CD14-positive monocyte (primary cell): ENCODE measurements around the gene CXCL12. TPM values are rescaled to one million over a fixed set of nuclear protein-coding genes. Genes with fewer than 3 reads are reported as not detected.

ENCODE experiments used
- DNase-seq, 3 donors: peaks; one replicate each; pipeline ENCODE4 v3.0.0-alpha.2; 2011 to 2022
- H2AFZ ChIP-seq: 2 replicates; pipeline ENCODE4 v1.6.0; 2012; ENCODE audit warnings: mild to moderate bottlenecking, low read depth, low read length, inconsistent platforms; ENCODE audit not compliant: insufficient read depth, poor library complexity, severe bottlenecking
- H3K27ac ChIP-seq, 2 donors: 1 replicate in 1 of 2; 2 replicates in 1 of 2; pipeline ENCODE4 v1.5.1; 2012 to 2013; ENCODE audit warnings: low read length in 2 of 2, control low read depth in 1 of 2, inconsistent platforms in 1 of 2, low read depth in 1 of 2, mild to moderate bottlenecking in 1 of 2
- H3K27me3 ChIP-seq, 2 donors: one replicate each; pipeline versions ENCODE4 v1.6.0 to v1.6.1; 2011 to 2013; ENCODE audit warnings: low read length in 2 of 2; ENCODE audit not compliant: control insufficient read depth in 2 of 2, insufficient read depth in 2 of 2
- H3K36me3 ChIP-seq, 2 donors: replicated peaks in 1 of 2; 1 replicate in 1 of 2; 2 replicates in 1 of 2; pipeline versions ENCODE4 v1.5.1 to v1.6.1; 2012 to 2013; ENCODE audit warnings: low read length in 2 of 2, control low read depth in 1 of 2, inconsistent platforms in 1 of 2, mild to moderate bottlenecking in 1 of 2; ENCODE audit not compliant: insufficient read depth in 2 of 2, control insufficient read depth in 1 of 2
- H3K4me1 ChIP-seq, 2 donors: 1 replicate in 1 of 2; 2 replicates in 1 of 2; pipeline versions ENCODE4 v1.5.1 to v1.6.1; 2012 to 2013; ENCODE audit warnings: low read length in 2 of 2, control low read depth in 1 of 2, inconsistent platforms in 1 of 2, mild to moderate bottlenecking in 1 of 2, moderate library complexity in 1 of 2; ENCODE audit not compliant: insufficient read depth in 2 of 2, control insufficient read depth in 1 of 2
- H3K4me2 ChIP-seq: replicated peaks from 2 replicates; pipeline ENCODE3; 2012; ENCODE audit warnings: low read length, moderate library complexity, mild to moderate bottlenecking; ENCODE audit not compliant: poor library complexity, severe bottlenecking; ENCODE audit errors: extremely low read depth
- H3K4me3 ChIP-seq, 3 experiments: fragments of 200-600 bp in 1 of 3; sonication (generic) in 1 of 3; replicated peaks in 1 of 3; 1 replicate in 2 of 3; 2 replicates in 1 of 3; pipeline ENCODE4 v1.5.1; 2011 to 2013; ENCODE audit warnings: low read length in 3 of 3, mild to moderate bottlenecking in 3 of 3, control low read depth in 2 of 3, low read depth in 2 of 3, inconsistent platforms in 1 of 3, moderate library complexity in 1 of 3
- H3K79me2 ChIP-seq: 2 replicates; pipeline ENCODE4 v1.6.0; 2012; ENCODE audit warnings: mild to moderate bottlenecking, control low read depth, inconsistent platforms, low read length, moderate library complexity; ENCODE audit not compliant: insufficient read depth
- H3K9ac ChIP-seq: 2 replicates; pipeline ENCODE4 v1.6.0; 2017; ENCODE audit warnings: low read length, mild to moderate bottlenecking; ENCODE audit not compliant: insufficient read depth, poor library complexity, severe bottlenecking
- H3K9me3 ChIP-seq, 2 donors: replicated peaks in 1 of 2; 1 replicate in 1 of 2; 2 replicates in 1 of 2; pipeline versions ENCODE4 v1.5.1 to v1.6.1; 2012 to 2013; ENCODE audit warnings: low read length in 2 of 2, control low read depth in 1 of 2; ENCODE audit not compliant: control insufficient read depth in 1 of 2, insufficient read depth in 1 of 2
- H4K20me1 ChIP-seq: 2 replicates; pipeline ENCODE4 v1.6.0; 2012; ENCODE audit warnings: mild to moderate bottlenecking, low read length, control low read depth, moderate library complexity; ENCODE audit not compliant: insufficient read depth
- H3K27ac Mint-ChIP-seq, 7 donors: one replicate each; pipeline ENCODE4 v1.8.0; 2020; ENCODE audit warnings: mild to moderate bottlenecking in 7 of 7, mixed read lengths in 7 of 7, moderate library complexity in 6 of 7, inconsistent platforms in 2 of 7
- H3K27me3 Mint-ChIP-seq, 3 donors: one replicate each; pipeline ENCODE4 v1.8.0; 2021 to 2022; ENCODE audit warnings: low read depth in 3 of 3, mild to moderate bottlenecking in 3 of 3, mixed read lengths in 3 of 3, moderate library complexity in 3 of 3, inconsistent platforms in 1 of 3
- H3K36me3 Mint-ChIP-seq, 2 donors: one replicate each; pipeline ENCODE4 v1.8.0; 2020; ENCODE audit warnings: mixed read lengths in 2 of 2, inconsistent platforms in 1 of 2, mild to moderate bottlenecking in 1 of 2
- H3K4me1 Mint-ChIP-seq: one replicate; pipeline ENCODE4 v1.8.0; 2020; ENCODE audit warnings: mild to moderate bottlenecking, mixed read lengths
- H3K4me3 Mint-ChIP-seq, 2 donors: one replicate each; pipeline ENCODE4 v1.8.0; 2020; ENCODE audit warnings: mild to moderate bottlenecking in 2 of 2, mixed read lengths in 2 of 2, moderate library complexity in 1 of 2
- H3K9me3 Mint-ChIP-seq, 7 donors: one replicate each; pipeline ENCODE4 v1.8.0; 2020 to 2022; ENCODE audit warnings: mixed read lengths in 7 of 7, mild to moderate bottlenecking in 6 of 7, moderate library complexity in 6 of 7, inconsistent platforms in 2 of 7
- CTCF ChIP-seq: fragments of 200-600 bp; IDR thresholded peaks from one replicate; pipeline ENCODE4 v1.8.0; 2022; ENCODE audit warnings: antibody characterized with exemption, mild to moderate bottlenecking
- WGBS: methylation state at CpG from one replicate; pipeline ENCODE4 v1.1.5; 2013; ENCODE audit warnings: missing lambda C conversion rate; ENCODE audit not compliant: insufficient coverage; 5-methylcytosine and 5-hydroxymethylcytosine counted together
- intact Hi-C, 2 donors: fragments of 100-400 bp; cut with micrococcal nuclease; formaldehyde crosslinking; loops; one replicate each; pipeline versions ENCODE4 v1.15.0 to v1.15.1; 2023
- polyA plus RNA-seq, 3 donors: library from polyadenylated mRNA; depleted of rRNA in 1 of 3; unstranded in 2 of 3; stranded (reverse) in 1 of 3; fragments of 300-500 nt in 2 of 3; fragments of >200 nt in 1 of 3; fragmentation: Illumina TruSeq in 2 of 3; gene quantifications; 1 replicate in 2 of 3; 2 replicates in 1 of 3; pipeline ENCODE4 v1.2.3, GENCODE V29; 2012 to 2021

CXCL12 gene
- polyA plus RNA-seq, 3 donors: 0.21 TPM; not detected in 2

DNA sequence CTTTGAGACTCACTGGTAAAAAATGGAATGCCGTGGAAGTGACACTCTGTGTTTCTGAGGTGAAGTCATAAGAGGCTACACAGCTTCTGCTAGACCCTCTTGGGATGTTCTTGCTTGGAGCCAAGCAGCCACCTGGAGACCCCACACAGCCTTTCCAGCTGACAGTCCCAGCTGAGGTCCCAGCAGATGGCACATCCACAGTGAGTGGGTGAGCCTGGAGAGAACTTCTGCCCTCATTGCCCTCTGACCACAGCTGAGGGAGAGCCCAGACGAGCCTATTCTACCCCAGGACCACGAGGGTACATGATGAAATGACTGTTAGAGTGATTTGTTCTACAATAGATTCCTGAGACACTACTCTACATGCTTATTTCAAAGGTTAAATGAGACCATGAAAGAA lies 44.3 kb downstream of the CXCL12 start:
- H3K4me1 ChIP-seq: no peaks in the 10 kb centered on the region
- Mint-ChIP-seq H3K27me3 (peaks cover 3 to 8% (median 6%) of the 10 kb centered on the region in 3 donors), H3K4me3 (no peak overlapping the region), H3K36me3 (no peaks in the 10 kb centered on the region), H3K27ac (no peak overlapping the region), H3K9me3 (peaks cover 0 to 14% (median 2%) of the 10 kb centered on the region in 7 donors), H3K4me1 (no peaks in the 10 kb centered on the region)
- no peak for DNase-seq
- H3K9me3 ChIP-seq: no peaks in the 10 kb centered on the region
- H3K4me3 ChIP-seq: no peak overlapping the region
- no peak for TF ChIP-seq CTCF
- no peak overlapping the region for H2AFZ ChIP-seq
- no peaks in the 10 kb centered on the region for H3K27me3 ChIP-seq
- no peak overlapping the region for H3K4me2 ChIP-seq
- no peak overlapping the region for H3K27ac ChIP-seq
- no peak overlapping the region for H3K9ac ChIP-seq
- intact Hi-C loops: no loop called here
- H3K36me3 ChIP-seq: no peaks in the 10 kb centered on the region
- no peaks in the 10 kb centered on the region for H4K20me1 ChIP-seq
- no peaks in the 10 kb centered on the region for H3K79me2 ChIP-seq
- no CpG with 5 or more reads among the region's 3 CpGs for WGBS

DNA sequence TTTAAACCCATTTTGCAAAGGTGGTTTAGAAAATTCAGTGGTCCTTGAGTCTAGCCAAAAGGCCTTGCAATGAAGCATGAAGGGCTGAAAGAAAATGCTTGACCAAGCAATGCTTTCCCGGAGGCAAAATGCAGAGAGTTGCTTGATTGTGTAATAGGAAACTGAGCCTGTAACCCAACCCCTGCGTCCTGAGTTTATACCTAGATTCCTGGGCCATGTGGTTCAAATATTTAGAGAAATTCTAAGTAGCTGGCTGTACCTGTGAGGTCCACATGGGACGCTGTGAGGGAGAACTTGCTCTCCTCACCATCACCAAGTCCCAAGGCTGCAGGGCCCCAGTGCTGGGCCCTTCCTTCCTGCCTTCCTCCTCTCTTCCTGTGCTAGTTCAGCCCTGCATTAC lies 45.7 kb downstream of the CXCL12 start:
- no peak overlapping the region for H3K4me2 ChIP-seq
- H2AFZ ChIP-seq: no peak overlapping the region
- WGBS: 55% methylated on average over 3 of the region's 3 CpGs
- no peaks in the 10 kb centered on the region for H3K9me3 ChIP-seq
- Mint-ChIP-seq H3K27me3 (peaks cover 3 to 7% (median 6%) of the 10 kb centered on the region in 3 donors), H3K4me1 (no peaks in the 10 kb centered on the region), H3K4me3 (no peak overlapping the region), H3K36me3 (no peaks in the 10 kb centered on the region), H3K9me3 (peaks cover 0 to 9% (median 2%) of the 10 kb centered on the region in 7 donors), H3K27ac (no peak overlapping the region)
- no peaks in the 10 kb centered on the region for H3K36me3 ChIP-seq
- TF ChIP-seq CTCF: no peak
- H3K4me3 ChIP-seq: no peak overlapping the region
- H4K20me1 ChIP-seq: no peaks in the 10 kb centered on the region
- intact Hi-C loops: no loop called here
- H3K27me3 ChIP-seq: no peaks in the 10 kb centered on the region
- no peak overlapping the region for H3K27ac ChIP-seq
- DNase-seq: no peak
- H3K9ac ChIP-seq: no peak overlapping the region
- no peaks in the 10 kb centered on the region for H3K4me1 ChIP-seq
- no peaks in the 10 kb centered on the region for H3K79me2 ChIP-seq
